ENCODE data around the gene ACACB.

Gene ACACB

DNA sequence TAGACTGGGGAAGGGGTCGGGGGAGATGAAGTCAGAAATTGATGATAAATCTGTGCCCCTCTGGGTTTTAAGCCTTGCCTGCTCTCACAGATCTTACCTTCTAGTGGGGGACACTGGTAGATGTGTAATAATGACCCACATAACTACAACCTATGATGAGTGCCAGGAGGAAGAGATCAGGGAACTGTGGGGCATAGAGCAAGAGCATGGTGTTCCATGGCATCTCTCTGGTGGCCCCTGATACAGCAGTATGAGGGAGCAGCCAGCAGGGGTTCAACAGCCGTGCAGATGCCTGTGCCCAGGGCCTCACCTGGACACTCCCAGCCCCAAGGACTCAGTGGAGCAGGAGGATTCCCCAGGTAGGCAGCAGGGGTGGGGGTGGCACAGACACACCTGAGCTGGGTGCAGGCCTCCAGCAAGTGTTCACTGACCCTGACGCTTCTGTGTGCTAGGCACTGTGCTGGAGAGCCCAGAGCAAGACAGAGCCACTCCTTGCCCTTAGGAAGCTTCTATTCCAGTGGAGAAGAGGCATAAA lies 5.0 kb downstream of the ACACB start:
- no peak for DNase-seq
- Histone ChIP-seq H3K4me3 (ENCODE audit: insufficient read depth, low read depth, low read length, poor library complexity, severe bottlenecking) (no peak overlapping the region), H3K27me3 (replicated peaks; ENCODE audit: control insufficient read depth, insufficient read depth, low read length, poor library complexity, severe bottlenecking) (no peaks in the 10 kb centered on the region), H3K4me1 (ENCODE audit: control insufficient read depth, insufficient read depth, low read length, poor library complexity, severe bottlenecking) (no peaks in the 10 kb centered on the region), H3K9me3 (ENCODE audit: control insufficient read depth, low read length) (no peaks in the 10 kb centered on the region), H3K36me3 (ENCODE audit: control insufficient read depth, insufficient read depth, low read length) (no peaks in the 10 kb centered on the region), H3K27ac (ENCODE audit: insufficient read depth, low read length, poor library complexity, severe bottlenecking) (no peak overlapping the region)

DNA sequence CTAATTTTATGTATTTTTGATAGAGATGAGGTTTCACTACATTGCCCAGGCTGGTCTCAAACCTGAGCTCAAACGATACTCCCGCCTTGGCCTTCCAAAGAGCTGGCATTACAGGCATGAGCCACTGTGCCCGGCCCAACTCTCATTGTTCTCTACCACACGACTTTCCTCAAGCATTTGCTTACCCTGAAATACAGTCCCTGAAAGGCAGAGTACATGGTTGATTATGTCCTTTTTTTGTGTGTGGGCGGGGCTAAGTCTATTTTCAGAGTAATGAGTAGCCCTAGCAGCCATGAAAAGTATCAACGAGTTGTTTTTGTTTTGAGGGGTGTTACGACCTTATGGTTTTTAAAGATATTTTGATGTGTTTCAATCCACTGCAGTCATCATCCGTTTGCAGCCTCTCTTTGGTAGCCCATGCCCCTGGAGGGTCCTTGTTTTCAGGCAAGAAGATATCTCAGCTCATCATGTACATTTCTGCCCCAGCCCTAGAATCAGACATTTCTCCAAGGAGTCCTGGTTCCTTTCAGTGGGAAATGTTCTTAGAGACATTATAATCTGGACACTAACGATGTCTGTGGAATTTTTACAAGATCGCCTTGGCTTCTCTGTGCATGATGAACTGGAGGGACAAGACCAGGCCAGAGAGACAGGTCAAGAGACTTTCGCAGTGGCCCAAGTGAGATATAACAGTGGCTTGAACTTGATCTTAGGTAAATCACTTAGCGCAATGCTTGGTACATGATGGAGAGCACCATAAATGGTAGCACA lies 8.7 kb downstream of the ACACB start:
- H3K36me3 ChIP-seq (ENCODE audit: control insufficient read depth, insufficient read depth, low read length), result no peaks in the 10 kb centered on the region
- no peak overlapping the region for H3K4me3 ChIP-seq (ENCODE audit: insufficient read depth, low read depth, low read length, poor library complexity, severe bottlenecking)
- no peak for DNase-seq

DNA sequence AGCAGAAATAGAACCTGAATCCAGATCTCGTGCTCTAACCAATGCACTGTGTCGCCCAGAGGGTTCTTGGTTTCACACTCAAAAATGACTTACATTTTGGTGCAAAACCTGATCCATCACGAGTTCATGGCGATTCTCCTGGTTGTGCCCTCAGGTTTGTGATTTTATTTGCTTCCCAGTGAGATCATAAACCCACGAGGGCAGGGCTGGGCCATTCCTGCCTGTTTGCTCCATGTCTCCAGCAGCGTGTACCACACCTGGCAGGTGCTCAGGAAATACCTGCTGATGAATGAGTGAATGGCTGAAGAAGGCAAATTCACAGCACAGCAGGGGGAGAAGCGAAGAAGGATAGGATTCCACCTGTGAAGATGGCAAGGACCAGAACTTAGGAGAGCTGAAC lies 9.4 kb downstream of the ACACB start:
- DNase-seq, result no peak

More for the DNA sequence above, 8.7 kb downstream of the ACACB start:
- Histone ChIP-seq H3K27ac (ENCODE audit: insufficient read depth, low read length, poor library complexity, severe bottlenecking) (no peak overlapping the region), H3K27me3 (replicated peaks; ENCODE audit: control insufficient read depth, insufficient read depth, low read length, poor library complexity, severe bottlenecking) (no peaks in the 10 kb centered on the region), H3K9me3 (ENCODE audit: control insufficient read depth, low read length) (no peaks in the 10 kb centered on the region), H3K4me1 (ENCODE audit: control insufficient read depth, insufficient read depth, low read length, poor library complexity, severe bottlenecking) (no peaks in the 10 kb centered on the region)

GRCh38 chr12:109126784-109127183 lies 10.4 kb downstream of the ACACB start:
- Histone ChIP-seq H3K4me1 (ENCODE audit: control insufficient read depth, insufficient read depth, low read length, poor library complexity, severe bottlenecking) (no peaks in the 10 kb centered on the region), H3K4me3 (ENCODE audit: insufficient read depth, low read depth, low read length, poor library complexity, severe bottlenecking) (no peak overlapping the region), H3K27me3 (replicated peaks; ENCODE audit: control insufficient read depth, insufficient read depth, low read length, poor library complexity, severe bottlenecking) (no peaks in the 10 kb centered on the region), H3K36me3 (ENCODE audit: control insufficient read depth, insufficient read depth, low read length) (no peaks in the 10 kb centered on the region), H3K27ac (ENCODE audit: insufficient read depth, low read length, poor library complexity, severe bottlenecking) (no peak overlapping the region), H3K9me3 (ENCODE audit: control insufficient read depth, low read length) (no peaks in the 10 kb centered on the region)
- DNase-seq, result no peak

More for the DNA sequence above, 9.4 kb downstream of the ACACB start:
- Histone ChIP-seq H3K27ac (ENCODE audit: insufficient read depth, low read length, poor library complexity, severe bottlenecking) (no peak overlapping the region), H3K4me3 (ENCODE audit: insufficient read depth, low read depth, low read length, poor library complexity, severe bottlenecking) (no peak overlapping the region), H3K9me3 (ENCODE audit: control insufficient read depth, low read length) (no peaks in the 10 kb centered on the region), H3K4me1 (ENCODE audit: control insufficient read depth, insufficient read depth, low read length, poor library complexity, severe bottlenecking) (no peaks in the 10 kb centered on the region), H3K36me3 (ENCODE audit: control insufficient read depth, insufficient read depth, low read length) (no peaks in the 10 kb centered on the region), H3K27me3 (replicated peaks; ENCODE audit: control insufficient read depth, insufficient read depth, low read length, poor library complexity, severe bottlenecking) (no peaks in the 10 kb centered on the region)

DNA sequence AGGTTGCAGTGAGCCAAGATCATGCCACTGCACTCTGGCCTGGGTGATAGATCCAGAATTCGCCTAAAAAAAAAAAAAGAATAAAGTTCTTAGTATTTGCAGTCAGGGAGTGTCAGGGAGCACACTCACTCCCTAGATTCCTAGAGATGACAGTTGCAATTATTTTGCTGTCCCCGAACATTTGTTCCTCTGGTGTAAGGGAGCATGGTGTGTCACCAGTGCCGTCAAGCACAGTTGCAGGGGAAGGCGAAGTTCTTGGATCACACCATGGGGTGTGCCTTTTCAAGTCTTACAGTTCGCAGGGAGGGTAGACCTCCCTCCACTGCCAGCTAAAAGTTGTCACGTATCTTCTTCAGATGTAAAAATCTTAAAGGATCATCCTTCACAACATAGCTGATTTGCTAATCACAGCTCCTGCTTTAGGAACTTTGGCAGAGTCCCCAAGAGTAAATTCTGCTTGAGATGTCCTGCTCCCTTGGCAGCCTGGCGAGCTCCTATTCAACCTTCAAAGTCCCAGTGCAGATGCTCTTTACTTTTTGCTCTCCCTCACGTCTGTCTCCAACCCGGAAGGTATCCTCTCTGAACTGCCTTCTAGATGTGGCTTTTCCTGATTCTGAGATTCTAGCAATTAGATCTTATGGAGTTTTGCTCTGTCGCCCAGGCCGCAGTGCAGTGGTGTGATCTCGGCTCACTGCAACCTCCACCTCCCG lies 11.3 kb downstream of the ACACB start:
- no peaks in the 10 kb centered on the region for H3K36me3 ChIP-seq (ENCODE audit: control insufficient read depth, insufficient read depth, low read length)
- no peak for DNase-seq
- no peak overlapping the region for H3K4me3 ChIP-seq (ENCODE audit: insufficient read depth, low read depth, low read length, poor library complexity, severe bottlenecking)
- H3K4me1 ChIP-seq (ENCODE audit: control insufficient read depth, insufficient read depth, low read length, poor library complexity, severe bottlenecking), result no peaks in the 10 kb centered on the region
- H3K27ac ChIP-seq (ENCODE audit: insufficient read depth, low read length, poor library complexity, severe bottlenecking), result no peak overlapping the region
- H3K27me3 ChIP-seq (replicated peaks; ENCODE audit: control insufficient read depth, insufficient read depth, low read length, poor library complexity, severe bottlenecking), result no peaks in the 10 kb centered on the region
- H3K9me3 ChIP-seq (ENCODE audit: control insufficient read depth, low read length), result no peaks in the 10 kb centered on the region

GRCh38 chr12:109130297-109131153 lies 14.1 kb downstream of the ACACB start:
- Histone ChIP-seq H3K27me3 (replicated peaks; ENCODE audit: control insufficient read depth, insufficient read depth, low read length, poor library complexity, severe bottlenecking) (no peaks in the 10 kb centered on the region), H3K4me1 (ENCODE audit: control insufficient read depth, insufficient read depth, low read length, poor library complexity, severe bottlenecking) (no peaks in the 10 kb centered on the region), H3K36me3 (ENCODE audit: control insufficient read depth, insufficient read depth, low read length) (no peaks in the 10 kb centered on the region), H3K4me3 (ENCODE audit: insufficient read depth, low read depth, low read length, poor library complexity, severe bottlenecking) (no peak overlapping the region), H3K9me3 (ENCODE audit: control insufficient read depth, low read length) (no peaks in the 10 kb centered on the region), H3K27ac (ENCODE audit: insufficient read depth, low read length, poor library complexity, severe bottlenecking) (no peak overlapping the region)
- DNase-seq, result no peak

DNA sequence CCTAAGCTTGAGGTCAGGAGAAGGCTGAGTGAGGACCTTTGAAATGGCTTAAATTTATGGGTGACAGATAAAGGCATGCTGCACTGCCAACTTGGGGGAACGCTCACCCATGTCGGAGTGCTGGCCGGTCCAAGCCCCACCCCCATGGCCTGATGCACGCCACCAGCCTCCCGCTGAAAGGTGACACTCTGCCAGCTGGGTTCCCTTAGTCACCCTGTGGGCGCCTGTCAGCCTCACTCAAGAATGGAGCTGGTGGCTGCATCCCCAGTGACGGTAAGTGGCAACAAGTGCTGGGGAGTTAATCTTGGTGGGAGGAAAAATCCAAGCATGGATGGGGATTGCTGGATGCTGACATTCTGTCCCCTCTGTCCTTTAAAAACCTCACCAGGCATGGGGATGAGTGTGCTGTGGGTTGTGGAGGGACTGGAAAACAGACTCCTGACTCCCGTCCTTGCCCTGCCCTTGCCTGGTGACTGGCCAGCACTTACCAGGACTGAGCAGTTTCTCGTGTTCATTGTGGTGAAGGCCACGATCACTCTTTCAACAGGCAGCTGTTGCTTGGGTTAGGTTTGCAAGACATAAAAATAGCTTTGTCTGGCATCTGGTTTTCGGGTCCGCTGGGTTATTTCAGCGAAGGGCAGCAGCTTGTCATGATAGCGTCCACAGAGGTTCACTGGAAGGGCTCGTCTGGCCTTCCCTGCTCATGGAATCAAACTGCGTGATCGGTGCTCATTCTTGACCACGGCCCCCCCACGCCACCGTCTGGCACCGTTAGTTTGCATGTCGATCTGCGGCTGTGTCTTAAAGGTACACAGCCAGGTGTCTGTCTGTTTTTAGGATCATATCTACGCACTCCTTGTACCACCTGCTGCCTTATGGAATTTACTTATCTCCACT lies 15.0 kb downstream of the ACACB start:
- Histone ChIP-seq H3K4me3 (ENCODE audit: insufficient read depth, low read depth, low read length, poor library complexity, severe bottlenecking) (no peak overlapping the region), H3K9me3 (ENCODE audit: control insufficient read depth, low read length) (no peaks in the 10 kb centered on the region), H3K36me3 (ENCODE audit: control insufficient read depth, insufficient read depth, low read length) (no peaks in the 10 kb centered on the region), H3K27ac (ENCODE audit: insufficient read depth, low read length, poor library complexity, severe bottlenecking) (no peak overlapping the region), H3K27me3 (replicated peaks; ENCODE audit: control insufficient read depth, insufficient read depth, low read length, poor library complexity, severe bottlenecking) (no peaks in the 10 kb centered on the region), H3K4me1 (ENCODE audit: control insufficient read depth, insufficient read depth, low read length, poor library complexity, severe bottlenecking) (no peaks in the 10 kb centered on the region)
- DNase-seq, result no peak

DNA sequence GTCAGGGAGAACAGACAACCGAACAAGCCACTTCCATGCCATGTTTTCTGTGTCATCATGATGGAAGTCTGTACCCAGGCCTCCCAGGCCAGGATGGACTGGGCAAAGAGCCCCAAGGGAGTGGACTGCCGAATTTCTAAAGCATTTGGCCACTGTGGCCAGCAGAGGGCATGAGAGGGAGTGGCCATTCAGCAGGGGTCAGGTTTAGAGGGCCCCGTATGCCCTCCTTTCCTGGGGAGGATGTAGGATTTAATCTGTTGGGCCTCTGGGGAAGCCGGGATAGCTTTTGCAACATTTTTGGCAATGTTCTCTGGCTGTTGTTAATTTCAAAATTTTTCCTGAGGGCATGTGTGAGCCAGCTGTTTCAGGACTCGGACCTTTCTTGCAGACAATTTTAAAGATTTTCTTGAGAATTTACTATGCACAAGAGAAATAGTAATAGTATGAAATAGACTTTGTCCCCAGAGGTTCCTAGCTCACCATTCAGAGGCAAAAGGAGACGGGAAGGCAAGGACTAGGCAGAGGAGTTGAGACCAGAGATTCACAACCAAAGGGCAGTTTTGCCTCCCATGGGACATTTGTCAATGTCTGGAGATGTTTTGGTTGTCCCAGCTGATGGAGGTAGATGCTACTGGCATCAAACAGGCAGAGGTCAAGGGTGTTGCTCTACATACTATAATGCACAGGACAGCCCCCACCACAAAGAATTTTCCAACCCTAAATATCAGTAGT lies 18.0 kb downstream of the ACACB start:
- Histone ChIP-seq H3K4me3 (ENCODE audit: insufficient read depth, low read depth, low read length, poor library complexity, severe bottlenecking) (no peak overlapping the region), H3K27me3 (replicated peaks; ENCODE audit: control insufficient read depth, insufficient read depth, low read length, poor library complexity, severe bottlenecking) (no peaks in the 10 kb centered on the region), H3K27ac (ENCODE audit: insufficient read depth, low read length, poor library complexity, severe bottlenecking) (no peak overlapping the region), H3K9me3 (ENCODE audit: control insufficient read depth, low read length) (no peaks in the 10 kb centered on the region), H3K36me3 (ENCODE audit: control insufficient read depth, insufficient read depth, low read length) (no peaks in the 10 kb centered on the region), H3K4me1 (ENCODE audit: control insufficient read depth, insufficient read depth, low read length, poor library complexity, severe bottlenecking) (no peaks in the 10 kb centered on the region)
- no peak for DNase-seq

DNA sequence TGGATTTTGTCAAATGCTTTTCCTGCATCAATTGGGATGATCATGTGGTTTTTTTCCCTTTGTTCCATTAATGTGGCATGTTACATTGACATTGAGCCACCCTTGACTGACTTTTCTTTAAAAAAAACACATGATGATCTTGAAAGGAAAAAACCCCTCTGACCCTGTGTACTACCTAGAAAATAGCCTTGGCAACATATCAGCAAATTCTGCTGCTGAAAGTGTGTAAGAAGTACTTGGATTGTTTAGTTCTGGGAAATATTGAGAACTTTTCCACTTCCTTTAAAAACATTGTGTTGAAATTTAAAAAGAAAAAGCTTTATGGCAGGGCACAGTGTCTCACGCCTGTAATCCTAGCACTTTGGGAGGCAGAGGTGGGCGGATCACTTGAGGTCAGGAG lies 20.7 kb downstream of the ACACB start:
- no peak for DNase-seq

More for the DNA sequence above, 20.7 kb downstream of the ACACB start:
- no peaks in the 10 kb centered on the region for H3K36me3 ChIP-seq (ENCODE audit: control insufficient read depth, insufficient read depth, low read length)
- no peaks in the 10 kb centered on the region for H3K4me1 ChIP-seq (ENCODE audit: control insufficient read depth, insufficient read depth, low read length, poor library complexity, severe bottlenecking)
- H3K9me3 ChIP-seq (ENCODE audit: control insufficient read depth, low read length), result no peaks in the 10 kb centered on the region
- no peak overlapping the region for H3K27ac ChIP-seq (ENCODE audit: insufficient read depth, low read length, poor library complexity, severe bottlenecking)
- H3K4me3 ChIP-seq (ENCODE audit: insufficient read depth, low read depth, low read length, poor library complexity, severe bottlenecking), result no peak overlapping the region
- H3K27me3 ChIP-seq (replicated peaks; ENCODE audit: control insufficient read depth, insufficient read depth, low read length, poor library complexity, severe bottlenecking), result no peaks in the 10 kb centered on the region
